ENCODE results near the gene MED8. TPM values are rescaled to one million over a fixed set of nuclear protein-coding genes. Genes with fewer than 3 reads are reported as not detected.

Gene MED8
- total and polyA plus RNA-seq, 2 of the 8 experiments (the other 6 are each of a cell fraction or from before 2014, with no cell fraction given), result 7.0 to 20.6 TPM

DNA sequence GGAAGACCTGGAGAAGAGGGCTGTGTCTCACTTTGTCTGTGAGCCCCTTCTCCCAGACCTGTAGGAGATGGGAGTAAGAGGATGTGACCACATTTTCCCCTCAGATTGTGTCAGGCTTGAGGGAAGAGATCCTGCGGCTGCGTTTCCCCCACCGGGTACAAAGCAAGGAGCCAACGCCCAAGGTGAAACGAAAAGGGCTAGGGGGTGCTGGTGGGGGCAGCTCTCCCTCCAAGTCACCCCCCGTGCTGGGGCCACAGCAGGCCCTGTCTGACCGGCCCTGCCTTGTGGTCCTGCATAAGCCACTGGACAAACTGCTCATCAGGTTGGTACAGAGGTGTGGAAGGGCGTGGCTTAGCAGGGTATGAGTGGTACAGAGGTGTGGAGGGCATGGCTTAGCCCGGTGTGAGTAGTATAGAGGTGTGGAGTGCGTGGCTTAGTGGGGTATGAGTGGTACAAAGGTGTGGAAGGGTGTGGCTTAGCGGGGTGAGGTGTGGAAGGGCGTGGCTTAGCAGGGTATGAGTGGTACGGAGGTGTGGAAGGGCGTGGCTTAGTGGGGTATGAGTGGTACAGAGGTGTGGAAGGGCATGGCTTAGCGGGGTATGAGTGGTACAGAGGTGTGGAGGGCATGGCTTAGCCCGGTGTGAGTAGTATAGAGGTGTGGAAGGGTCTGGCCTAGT, 33.5 kb upstream of the MED8 start (continued):
- TF ChIP-seq, protein P1, sequence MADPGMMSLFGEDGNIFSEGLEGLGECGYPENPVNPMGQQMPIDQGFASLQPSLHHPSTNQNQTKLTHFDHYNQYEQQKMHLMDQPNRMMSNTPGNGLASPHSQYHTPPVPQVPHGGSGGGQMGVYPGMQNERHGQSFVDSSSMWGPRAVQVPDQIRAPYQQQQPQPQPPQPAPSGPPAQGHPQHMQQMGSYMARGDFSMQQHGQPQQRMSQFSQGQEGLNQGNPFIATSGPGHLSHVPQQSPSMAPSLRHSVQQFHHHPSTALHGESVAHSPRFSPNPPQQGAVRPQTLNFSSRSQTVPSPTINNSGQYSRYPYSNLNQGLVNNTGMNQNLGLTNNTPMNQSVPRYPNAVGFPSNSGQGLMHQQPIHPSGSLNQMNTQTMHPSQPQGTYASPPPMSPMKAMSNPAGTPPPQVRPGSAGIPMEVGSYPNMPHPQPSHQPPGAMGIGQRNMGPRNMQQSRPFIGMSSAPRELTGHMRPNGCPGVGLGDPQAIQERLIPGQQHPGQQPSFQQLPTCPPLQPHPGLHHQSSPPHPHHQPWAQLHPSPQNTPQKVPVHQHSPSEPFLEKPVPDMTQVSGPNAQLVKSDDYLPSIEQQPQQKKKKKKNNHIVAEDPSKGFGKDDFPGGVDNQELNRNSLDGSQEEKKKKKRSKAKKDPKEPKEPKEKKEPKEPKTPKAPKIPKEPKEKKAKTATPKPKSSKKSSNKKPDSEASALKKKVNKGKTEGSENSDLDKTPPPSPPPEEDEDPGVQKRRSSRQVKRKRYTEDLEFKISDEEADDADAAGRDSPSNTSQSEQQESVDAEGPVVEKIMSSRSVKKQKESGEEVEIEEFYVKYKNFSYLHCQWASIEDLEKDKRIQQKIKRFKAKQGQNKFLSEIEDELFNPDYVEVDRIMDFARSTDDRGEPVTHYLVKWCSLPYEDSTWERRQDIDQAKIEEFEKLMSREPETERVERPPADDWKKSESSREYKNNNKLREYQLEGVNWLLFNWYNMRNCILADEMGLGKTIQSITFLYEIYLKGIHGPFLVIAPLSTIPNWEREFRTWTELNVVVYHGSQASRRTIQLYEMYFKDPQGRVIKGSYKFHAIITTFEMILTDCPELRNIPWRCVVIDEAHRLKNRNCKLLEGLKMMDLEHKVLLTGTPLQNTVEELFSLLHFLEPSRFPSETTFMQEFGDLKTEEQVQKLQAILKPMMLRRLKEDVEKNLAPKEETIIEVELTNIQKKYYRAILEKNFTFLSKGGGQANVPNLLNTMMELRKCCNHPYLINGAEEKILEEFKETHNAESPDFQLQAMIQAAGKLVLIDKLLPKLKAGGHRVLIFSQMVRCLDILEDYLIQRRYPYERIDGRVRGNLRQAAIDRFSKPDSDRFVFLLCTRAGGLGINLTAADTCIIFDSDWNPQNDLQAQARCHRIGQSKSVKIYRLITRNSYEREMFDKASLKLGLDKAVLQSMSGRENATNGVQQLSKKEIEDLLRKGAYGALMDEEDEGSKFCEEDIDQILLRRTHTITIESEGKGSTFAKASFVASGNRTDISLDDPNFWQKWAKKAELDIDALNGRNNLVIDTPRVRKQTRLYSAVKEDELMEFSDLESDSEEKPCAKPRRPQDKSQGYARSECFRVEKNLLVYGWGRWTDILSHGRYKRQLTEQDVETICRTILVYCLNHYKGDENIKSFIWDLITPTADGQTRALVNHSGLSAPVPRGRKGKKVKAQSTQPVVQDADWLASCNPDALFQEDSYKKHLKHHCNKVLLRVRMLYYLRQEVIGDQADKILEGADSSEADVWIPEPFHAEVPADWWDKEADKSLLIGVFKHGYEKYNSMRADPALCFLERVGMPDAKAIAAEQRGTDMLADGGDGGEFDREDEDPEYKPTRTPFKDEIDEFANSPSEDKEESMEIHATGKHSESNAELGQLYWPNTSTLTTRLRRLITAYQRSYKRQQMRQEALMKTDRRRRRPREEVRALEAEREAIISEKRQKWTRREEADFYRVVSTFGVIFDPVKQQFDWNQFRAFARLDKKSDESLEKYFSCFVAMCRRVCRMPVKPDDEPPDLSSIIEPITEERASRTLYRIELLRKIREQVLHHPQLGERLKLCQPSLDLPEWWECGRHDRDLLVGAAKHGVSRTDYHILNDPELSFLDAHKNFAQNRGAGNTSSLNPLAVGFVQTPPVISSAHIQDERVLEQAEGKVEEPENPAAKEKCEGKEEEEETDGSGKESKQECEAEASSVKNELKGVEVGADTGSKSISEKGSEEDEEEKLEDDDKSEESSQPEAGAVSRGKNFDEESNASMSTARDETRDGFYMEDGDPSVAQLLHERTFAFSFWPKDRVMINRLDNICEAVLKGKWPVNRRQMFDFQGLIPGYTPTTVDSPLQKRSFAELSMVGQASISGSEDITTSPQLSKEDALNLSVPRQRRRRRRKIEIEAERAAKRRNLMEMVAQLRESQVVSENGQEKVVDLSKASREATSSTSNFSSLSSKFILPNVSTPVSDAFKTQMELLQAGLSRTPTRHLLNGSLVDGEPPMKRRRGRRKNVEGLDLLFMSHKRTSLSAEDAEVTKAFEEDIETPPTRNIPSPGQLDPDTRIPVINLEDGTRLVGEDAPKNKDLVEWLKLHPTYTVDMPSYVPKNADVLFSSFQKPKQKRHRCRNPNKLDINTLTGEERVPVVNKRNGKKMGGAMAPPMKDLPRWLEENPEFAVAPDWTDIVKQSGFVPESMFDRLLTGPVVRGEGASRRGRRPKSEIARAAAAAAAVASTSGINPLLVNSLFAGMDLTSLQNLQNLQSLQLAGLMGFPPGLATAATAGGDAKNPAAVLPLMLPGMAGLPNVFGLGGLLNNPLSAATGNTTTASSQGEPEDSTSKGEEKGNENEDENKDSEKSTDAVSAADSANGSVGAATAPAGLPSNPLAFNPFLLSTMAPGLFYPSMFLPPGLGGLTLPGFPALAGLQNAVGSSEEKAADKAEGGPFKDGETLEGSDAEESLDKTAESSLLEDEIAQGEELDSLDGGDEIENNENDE (IDR thresholded peaks at IDR 0.05; ENCODE audit: insufficient replicate concordance, low read length), result no peak
- TF ChIP-seq GABPA (IDR thresholded peaks at IDR 0.05; ENCODE audit: borderline replicate concordance, insufficient read depth, low read length) (no peak), KDM1A (IDR thresholded peaks at IDR 0.05; ENCODE audit: borderline replicate concordance, low read length) (no peak), HDAC6 (IDR thresholded peaks at IDR 0.05; ENCODE audit: low read depth, low read length) (no peak), EGR1 (IDR thresholded peaks at IDR 0.05; ENCODE audit: borderline replicate concordance, low read depth, low read length) (no peak), SIN3A (conservative IDR thresholded peaks at IDR 0.05 in 1 of 2, IDR thresholded peaks at IDR 0.05 in 1 of 2; ENCODE audit: low read depth in 1 of 2, low read length in 2 of 2) (no peak)
- TF ChIP-seq, protein P2, sequence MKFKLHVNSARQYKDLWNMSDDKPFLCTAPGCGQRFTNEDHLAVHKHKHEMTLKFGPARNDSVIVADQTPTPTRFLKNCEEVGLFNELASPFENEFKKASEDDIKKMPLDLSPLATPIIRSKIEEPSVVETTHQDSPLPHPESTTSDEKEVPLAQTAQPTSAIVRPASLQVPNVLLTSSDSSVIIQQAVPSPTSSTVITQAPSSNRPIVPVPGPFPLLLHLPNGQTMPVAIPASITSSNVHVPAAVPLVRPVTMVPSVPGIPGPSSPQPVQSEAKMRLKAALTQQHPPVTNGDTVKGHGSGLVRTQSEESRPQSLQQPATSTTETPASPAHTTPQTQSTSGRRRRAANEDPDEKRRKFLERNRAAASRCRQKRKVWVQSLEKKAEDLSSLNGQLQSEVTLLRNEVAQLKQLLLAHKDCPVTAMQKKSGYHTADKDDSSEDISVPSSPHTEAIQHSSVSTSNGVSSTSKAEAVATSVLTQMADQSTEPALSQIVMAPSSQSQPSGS (IDR thresholded peaks at IDR 0.05; ENCODE audit: low read length), result no peak
- TF ChIP-seq, protein P3, sequence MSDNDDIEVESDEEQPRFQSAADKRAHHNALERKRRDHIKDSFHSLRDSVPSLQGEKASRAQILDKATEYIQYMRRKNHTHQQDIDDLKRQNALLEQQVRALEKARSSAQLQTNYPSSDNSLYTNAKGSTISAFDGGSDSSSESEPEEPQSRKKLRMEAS (IDR thresholded peaks at IDR 0.05), result no peak

Data from H1 (cell line).